WTC11 (cell line): Measurements from ENCODE around the gene HOMER3. TPM values are rescaled to one million over a fixed set of nuclear protein-coding genes. Genes with fewer than 3 reads are reported as not detected.

Experiments used
- ATAC-seq: fragments of 200-7000 bp; cut with Tn5 transposase; 2 replicates; pipeline ENCODE4 v1.10.0; 2021; ENCODE audit warnings: mild to moderate bottlenecking, moderate library complexity
- CTCF ChIA-PET: fragments of 300-600 bp; sonication (Branson Sonifier 250); formaldehyde crosslinking; loops from one replicate; lab custom pipeline; 2021; ENCODE audit warnings: antibody characterized with exemption; lab: Charles Lee
- POLR2A ChIA-PET: fragments of 350-600 bp; sonication (Branson Sonifier 250); formaldehyde crosslinking; loops from one replicate; lab custom pipeline; 2021; ENCODE audit warnings: antibody characterized with exemption; lab: Charles Lee
- DNase-seq: peaks from one replicate; pipeline ENCODE4 v3.0.0; 2021; ENCODE audit warnings: low spot score
- H3K27ac Mint-ChIP-seq: 2 replicates; pipeline ENCODE4 v1.8.0; 2021; ENCODE audit warnings: mixed read lengths
- H3K27me3 Mint-ChIP-seq: 2 replicates; pipeline ENCODE4 v1.8.0; 2021; ENCODE audit warnings: low read depth, mild to moderate bottlenecking, moderate library complexity, mixed read lengths
- H3K36me3 Mint-ChIP-seq: 2 replicates; pipeline ENCODE4 v1.8.0; 2021; ENCODE audit warnings: mixed read lengths
- H3K4me1 Mint-ChIP-seq: 2 replicates; pipeline ENCODE4 v1.8.0; 2022; ENCODE audit warnings: mixed read lengths
- H3K4me3 Mint-ChIP-seq: 2 replicates; pipeline ENCODE4 v1.8.0; 2021; ENCODE audit warnings: mild to moderate bottlenecking, moderate library complexity, mixed read lengths
- H3K9me3 Mint-ChIP-seq: 2 replicates; pipeline ENCODE4 v1.8.0; 2021; ENCODE audit warnings: mixed read lengths
- AR ChIP-seq: fragments of 250-450 bp; sonication (Bioruptor Pico); IDR thresholded peaks from 2 replicates; pipeline ENCODE4 v1.9.0; 2021; ENCODE audit warnings: mild to moderate bottlenecking
- ATF1 ChIP-seq: sonication (generic); formaldehyde crosslinking; IDR thresholded peaks from 2 replicates; pipeline ENCODE4 v1.8.1; 2023; ENCODE audit warnings: mild to moderate bottlenecking, moderate library complexity, missing genetic modification reagents
- ATF6 ChIP-seq: sonication (generic); formaldehyde crosslinking; IDR thresholded peaks from 2 replicates; pipeline ENCODE4 v1.8.1; 2023; ENCODE audit warnings: mild to moderate bottlenecking, missing genetic modification reagents
- EMX1 ChIP-seq: fragments of 250-450 bp; sonication (Bioruptor Pico); IDR thresholded peaks from 2 replicates; pipeline ENCODE4 v1.8.0; 2021; ENCODE audit warnings: mild to moderate bottlenecking
- ERG ChIP-seq: fragments of 250-450 bp; sonication (Bioruptor Pico); IDR thresholded peaks from 2 replicates; pipeline ENCODE4 v1.8.0; 2021; ENCODE audit warnings: mild to moderate bottlenecking
- ESRRA ChIP-seq: sonication (generic); formaldehyde crosslinking; IDR thresholded peaks from 2 replicates; pipeline ENCODE4 v1.8.1; 2022; ENCODE audit warnings: mild to moderate bottlenecking, missing genetic modification reagents, borderline replicate concordance
- ETV6 ChIP-seq: sonication (generic); formaldehyde crosslinking; IDR thresholded peaks from 2 replicates; pipeline ENCODE4 v1.8.1; 2022; ENCODE audit warnings: mild to moderate bottlenecking, missing genetic modification reagents
- FOXJ3 ChIP-seq: sonication (generic); formaldehyde crosslinking; IDR thresholded peaks from 2 replicates; pipeline ENCODE4 v1.9.0; 2021; ENCODE audit warnings: missing genetic modification reagents, mild to moderate bottlenecking, borderline replicate concordance
- GABPB1 ChIP-seq: sonication (generic); formaldehyde crosslinking; IDR thresholded peaks from 2 replicates; pipeline ENCODE4 v1.8.1; 2023; ENCODE audit warnings: mild to moderate bottlenecking, missing genetic modification reagents
- JUN ChIP-seq: sonication (generic); formaldehyde crosslinking; IDR thresholded peaks from 2 replicates; pipeline ENCODE4 v1.8.0; 2023; ENCODE audit warnings: mild to moderate bottlenecking, missing genetic modification reagents
- NFYB ChIP-seq: sonication (generic); formaldehyde crosslinking; conservative IDR thresholded peaks from 2 replicates; pipeline ENCODE4 v1.8.0; 2022; ENCODE audit warnings: low read depth, missing genetic modification reagents
- NR3C1 ChIP-seq: sonication (generic); formaldehyde crosslinking; conservative IDR thresholded peaks from 2 replicates; pipeline ENCODE4 v1.8.1; 2023; ENCODE audit warnings: low read depth, mild to moderate bottlenecking, missing genetic modification reagents
- OVOL2 ChIP-seq: fragments of 250-450 bp; sonication (Bioruptor Pico); IDR thresholded peaks from 2 replicates; pipeline ENCODE4 v1.9.0; 2021; ENCODE audit warnings: mild to moderate bottlenecking, borderline replicate concordance
- PREB ChIP-seq: sonication (generic); formaldehyde crosslinking; IDR thresholded peaks from 2 replicates; pipeline ENCODE4 v1.8.1; 2022; ENCODE audit warnings: mild to moderate bottlenecking, missing genetic modification reagents, moderate library complexity, borderline replicate concordance
- PRRX2 ChIP-seq: fragments of 250-450 bp; sonication (Bioruptor Pico); IDR thresholded peaks from 2 replicates; pipeline ENCODE4 v1.8.0; 2021; ENCODE audit warnings: mild to moderate bottlenecking
- SMAD3 ChIP-seq: sonication (generic); formaldehyde crosslinking; IDR thresholded peaks from 2 replicates; pipeline ENCODE4 v1.8.0; 2022; ENCODE audit warnings: missing genetic modification reagents, mild to moderate bottlenecking, borderline replicate concordance
- SOX15 ChIP-seq: fragments of 250-450 bp; sonication (Bioruptor Pico); IDR thresholded peaks from 2 replicates; pipeline ENCODE4 v1.9.0; 2021; ENCODE audit warnings: mild to moderate bottlenecking
- USF1 ChIP-seq: sonication (generic); formaldehyde crosslinking; IDR thresholded peaks from 2 replicates; pipeline ENCODE4 v1.8.0; 2022; ENCODE audit warnings: mild to moderate bottlenecking, missing genetic modification reagents
- ZNF263 ChIP-seq: sonication (generic); formaldehyde crosslinking; IDR thresholded peaks from 2 replicates; pipeline ENCODE4 v1.8.1; 2022; ENCODE audit warnings: low read depth, mild to moderate bottlenecking, moderate library complexity, missing genetic modification reagents
- ZNF281 ChIP-seq: sonication (generic); formaldehyde crosslinking; IDR thresholded peaks from 2 replicates; pipeline ENCODE4 v1.8.0; 2023; ENCODE audit warnings: mild to moderate bottlenecking, missing genetic modification reagents
- ZNF425 ChIP-seq: fragments of 250-450 bp; sonication (Bioruptor Pico); conservative IDR thresholded peaks from 2 replicates; pipeline ENCODE4 v1.9.0; 2021; ENCODE audit warnings: mild to moderate bottlenecking
- ZNF512 ChIP-seq: sonication (generic); formaldehyde crosslinking; IDR thresholded peaks from 2 replicates; pipeline ENCODE4 v1.8.1; 2022; ENCODE audit warnings: missing genetic modification reagents, borderline replicate concordance
- ZNF671 ChIP-seq: fragments of 250-450 bp; sonication (Bioruptor Pico); IDR thresholded peaks from 2 replicates; pipeline ENCODE4 v1.8.0; 2021; ENCODE audit warnings: mild to moderate bottlenecking
- total RNA-seq: library from RNA; stranded (reverse); gene quantifications from 3 replicates; pipeline ENCODE4 v1.2.3, GENCODE V29; 2021

Gene HOMER3
- total RNA-seq, 1 experiment from 2014 or later, result 28.2 TPM

- TF ChIP-seq ZNF281 (CRISPR knock-in tag) (no peak), PRRX2 (CRISPR knock-in tag) (no peak), NR3C1 (CRISPR knock-in tag) (no peak), ERG (CRISPR knock-in tag) (no peak), ATF6 (CRISPR knock-in tag) (no peak), AR (CRISPR knock-in tag) (no peak), ZNF671 (CRISPR knock-in tag) (no peak), USF1 (CRISPR knock-in tag) (no peak), EMX1 (CRISPR knock-in tag) (no peak), SMAD3 (no peak), ETV6 (CRISPR knock-in tag) (no peak)
- TF ChIP-seq, all 79 proteins: peak for 0
Measured at GRCh38 chr19:18945297-18945696, 4.3 kb upstream of the HOMER3 start (continued).

GRCh38 chr19:18943465-18943864, 2.4 kb upstream of the HOMER3 start:
- DNase-seq (no peak), ATAC-seq (no peak)
- no peaks in the 10 kb centered on the region for H3K36me3 Mint-ChIP-seq
- POLR2A ChIA-PET, result no interaction called here
- CTCF ChIA-PET, result interaction anchor here (1.4 kb wide), 1 partner anchor 43 kb away, joined by 3 read pairs; no protein-coding TSS in a partner anchor
- H3K4me1 Mint-ChIP-seq, result peaks cover 24% of the 10 kb centered on the region
- H3K27ac Mint-ChIP-seq, result no peak overlapping the region
- H3K4me3 Mint-ChIP-seq, result no peak overlapping the region
- no peaks in the 10 kb centered on the region for H3K9me3 Mint-ChIP-seq
- peaks cover 34% of the 10 kb centered on the region for H3K27me3 Mint-ChIP-seq
- TF ChIP-seq JUN (no peak), ATF1 (CRISPR knock-in tag) (no peak), SOX15 (CRISPR knock-in tag) (no peak), ESRRA (CRISPR knock-in tag) (no peak), ZNF512 (CRISPR knock-in tag) (no peak), ZNF425 (CRISPR knock-in tag) (no peak), ZNF263 (CRISPR knock-in tag) (no peak), GABPB1 (CRISPR knock-in tag) (no peak), PREB (CRISPR knock-in tag) (no peak), OVOL2 (no peak), NFYB (CRISPR knock-in tag) (no peak), FOXJ3 (CRISPR knock-in tag) (no peak), ZNF671 (CRISPR knock-in tag) (no peak)
